ENCODE data around the gene ZFHX3.

Gene ZFHX3

DNA sequence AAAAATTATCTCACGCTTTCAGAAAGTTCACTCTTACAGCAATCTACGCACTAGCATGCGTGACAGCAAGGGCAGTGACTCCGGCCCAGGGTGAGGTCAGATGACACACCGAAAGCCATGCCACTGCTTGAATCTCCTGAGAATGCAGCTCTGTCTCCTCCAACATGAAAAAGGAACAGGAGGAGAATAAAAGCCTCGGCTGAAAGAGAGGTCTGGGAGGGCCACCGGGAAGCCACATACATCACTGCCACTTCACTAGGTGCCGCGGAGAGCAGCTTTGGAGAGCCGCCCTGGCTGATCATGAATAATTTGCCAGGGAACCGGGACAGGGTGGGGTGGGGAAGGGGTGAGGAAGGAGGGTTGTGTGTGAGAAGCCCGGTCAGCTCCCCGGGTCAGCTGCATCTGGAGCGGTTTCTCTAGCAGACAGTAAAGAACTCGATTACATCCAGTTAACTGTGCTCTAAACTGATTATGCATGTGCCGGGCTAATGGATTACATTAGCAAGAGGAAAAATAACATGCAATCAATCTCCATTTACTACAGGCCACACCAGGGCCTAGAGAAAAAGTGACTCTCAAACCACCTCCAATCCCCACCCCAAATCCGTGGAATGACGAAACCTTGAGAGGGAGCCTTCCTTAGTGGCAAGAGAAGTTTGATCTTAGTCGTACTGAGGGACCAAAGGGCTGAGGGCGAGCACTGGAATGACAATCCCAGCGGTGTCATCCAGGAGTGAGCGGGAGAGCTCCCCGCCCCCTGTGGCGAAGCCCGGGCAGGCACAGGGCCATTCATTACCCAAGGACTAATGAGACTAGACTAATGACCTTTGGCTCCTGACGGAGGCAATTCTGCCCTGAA is 100.3 kb downstream of the ZFHX3 start:
- peaks cover 0 to 97% (median 34%) of the 10 kb centered on the region in 4 donors for H3K4me1 ChIP-seq
- peak overlapping the region; percentile 3 to 13 for H3K4me3 ChIP-seq
- peak overlapping the region; percentile 84 to 87 for H3K27ac ChIP-seq
- intact Hi-C loops (cut with DNase I; ENCODE audit: low total_unique reads): loop anchor here (5.0 to 10.0 kb wide), 2 partner anchors 40 to 107 kb away; no protein-coding TSS in a partner anchor
- no peaks in the 10 kb centered on the region for H3K9me3 ChIP-seq
- H3K36me3 ChIP-seq: peaks cover 8 to 22% (median 15%) of the 10 kb centered on the region in 3 donors
- H3K27me3 ChIP-seq: no peaks in the 10 kb centered on the region
- TF ChIP-seq, protein P1, sequence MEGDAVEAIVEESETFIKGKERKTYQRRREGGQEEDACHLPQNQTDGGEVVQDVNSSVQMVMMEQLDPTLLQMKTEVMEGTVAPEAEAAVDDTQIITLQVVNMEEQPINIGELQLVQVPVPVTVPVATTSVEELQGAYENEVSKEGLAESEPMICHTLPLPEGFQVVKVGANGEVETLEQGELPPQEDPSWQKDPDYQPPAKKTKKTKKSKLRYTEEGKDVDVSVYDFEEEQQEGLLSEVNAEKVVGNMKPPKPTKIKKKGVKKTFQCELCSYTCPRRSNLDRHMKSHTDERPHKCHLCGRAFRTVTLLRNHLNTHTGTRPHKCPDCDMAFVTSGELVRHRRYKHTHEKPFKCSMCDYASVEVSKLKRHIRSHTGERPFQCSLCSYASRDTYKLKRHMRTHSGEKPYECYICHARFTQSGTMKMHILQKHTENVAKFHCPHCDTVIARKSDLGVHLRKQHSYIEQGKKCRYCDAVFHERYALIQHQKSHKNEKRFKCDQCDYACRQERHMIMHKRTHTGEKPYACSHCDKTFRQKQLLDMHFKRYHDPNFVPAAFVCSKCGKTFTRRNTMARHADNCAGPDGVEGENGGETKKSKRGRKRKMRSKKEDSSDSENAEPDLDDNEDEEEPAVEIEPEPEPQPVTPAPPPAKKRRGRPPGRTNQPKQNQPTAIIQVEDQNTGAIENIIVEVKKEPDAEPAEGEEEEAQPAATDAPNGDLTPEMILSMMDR (IDR thresholded peaks at IDR 0.05): no peak
- DNase-seq: peak in 1 of 2 donors; percentile 80

DNA sequence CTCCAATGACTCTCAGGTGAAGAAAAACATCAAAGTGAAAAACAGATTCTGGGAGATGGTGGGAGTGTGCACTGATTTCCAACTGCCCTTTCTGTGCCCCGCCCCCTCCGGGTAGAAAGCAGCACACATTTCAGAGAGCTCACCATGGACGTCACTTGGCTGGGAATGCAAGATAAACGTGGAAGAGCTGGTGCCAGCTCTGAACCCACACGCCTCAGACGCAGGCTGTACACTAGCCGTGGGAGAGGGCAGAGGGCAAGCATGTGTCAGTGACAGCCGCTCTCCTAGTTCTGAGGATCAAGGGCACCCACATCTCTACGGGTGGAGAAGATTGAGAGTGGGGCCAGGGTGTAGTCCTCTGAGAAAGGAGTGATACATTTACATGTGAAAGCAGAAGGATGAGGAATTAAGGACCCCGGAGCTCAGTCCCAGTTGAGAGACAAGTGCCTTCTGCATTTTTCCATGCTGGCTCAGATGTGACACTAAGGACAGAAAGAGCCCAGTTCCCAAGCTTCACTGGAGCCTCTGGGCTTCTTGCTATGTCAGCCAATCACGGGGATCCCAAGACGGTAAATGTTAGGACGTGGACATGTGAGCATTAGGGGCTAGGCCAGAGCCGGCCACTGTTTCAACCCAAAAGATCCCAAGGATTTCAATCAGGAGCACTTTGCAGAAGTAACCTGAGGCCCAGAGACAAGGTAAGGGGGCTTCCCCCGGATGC is 101.3 kb downstream of the ZFHX3 start:
- Histone ChIP-seq H3K4me3 (peak overlapping the region in 1 of 2 donors; percentile 3), H3K27me3 (no peaks in the 10 kb centered on the region), H3K4me1 (peaks cover 0 to 95% (median 29%) of the 10 kb centered on the region in 4 donors), H3K27ac (peak overlapping the region; percentile 84 to 87), H3K9me3 (no peaks in the 10 kb centered on the region), H3K36me3 (peaks cover 8 to 22% (median 15%) of the 10 kb centered on the region in 3 donors)
- DNase-seq: peak; percentile 73 to 94
- intact Hi-C loops (cut with DNase I; ENCODE audit: low total_unique reads): loop anchor here (5.0 to 10.0 kb wide), 2 partner anchors 41 to 108 kb away; no protein-coding TSS in a partner anchor
- TF ChIP-seq, protein P1 (IDR thresholded peaks at IDR 0.05): no peak

DNA sequence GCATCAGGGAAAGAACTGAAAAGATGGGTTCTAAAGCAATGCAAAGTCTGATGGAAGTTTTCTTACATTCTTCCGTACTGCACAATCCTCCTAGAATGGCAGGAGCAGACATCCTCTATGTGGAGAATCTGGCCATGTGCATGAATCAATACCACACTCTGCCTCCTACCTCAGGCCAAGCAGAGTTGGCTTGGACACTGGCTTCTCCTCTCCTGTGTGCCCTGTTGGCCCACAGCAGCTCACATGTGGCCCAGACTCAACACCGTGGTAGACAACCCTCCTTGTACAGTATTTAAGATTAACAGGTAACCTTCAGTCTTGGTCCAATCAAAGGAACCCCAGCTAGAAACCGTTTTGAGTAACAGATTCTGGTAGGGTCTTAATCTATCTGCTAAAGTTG is 101.9 kb downstream of the ZFHX3 start:
- peaks cover 8 to 22% (median 15%) of the 10 kb centered on the region in 3 donors for H3K36me3 ChIP-seq
- TF ChIP-seq, protein P1 (IDR thresholded peaks at IDR 0.05): no peak
- H3K27me3 ChIP-seq: no peaks in the 10 kb centered on the region
- no peak for DNase-seq
- peaks cover 0 to 95% (median 30%) of the 10 kb centered on the region in 4 donors for H3K4me1 ChIP-seq
- H3K9me3 ChIP-seq: no peaks in the 10 kb centered on the region
- intact Hi-C loops (cut with DNase I; ENCODE audit: low total_unique reads): loop anchor here (5.0 to 10.0 kb wide), 2 partner anchors 41 to 109 kb away; no protein-coding TSS in a partner anchor
- H3K27ac ChIP-seq: peak overlapping the region; percentile 84 to 87
- no peak overlapping the region for H3K4me3 ChIP-seq

DNA sequence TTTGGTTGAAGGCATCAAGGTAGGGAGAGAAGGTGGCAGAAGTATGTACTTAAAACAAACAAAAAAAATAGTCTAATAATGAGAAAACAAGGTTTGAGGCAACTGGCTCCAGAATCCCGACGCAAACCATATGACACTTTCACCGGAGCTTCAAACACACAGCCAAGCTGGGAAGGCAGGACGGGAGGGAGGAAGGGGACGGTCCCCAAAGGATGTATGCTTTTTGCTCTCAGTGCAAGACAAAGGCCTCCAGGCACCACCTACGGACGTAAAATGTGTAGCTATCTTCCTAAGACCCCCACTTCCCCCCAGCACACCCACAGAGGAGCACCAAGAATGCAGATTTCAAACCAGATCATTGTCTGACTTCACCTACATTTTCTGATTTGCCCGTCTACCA is 102.3 kb downstream of the ZFHX3 start:
- peak in 1 of 2 donors; percentile 61 for DNase-seq
- TF ChIP-seq, protein P1 (IDR thresholded peaks at IDR 0.05): no peak
- Histone ChIP-seq H3K4me3 (no peak overlapping the region), H3K36me3 (peaks cover 8 to 19% (median 15%) of the 10 kb centered on the region in 3 donors), H3K27me3 (no peaks in the 10 kb centered on the region), H3K4me1 (peaks cover 0 to 95% (median 32%) of the 10 kb centered on the region in 4 donors), H3K27ac (peak overlapping the region; percentile 84 to 87), H3K9me3 (no peaks in the 10 kb centered on the region)
- intact Hi-C loops (cut with DNase I; ENCODE audit: low total_unique reads): loop anchor here (5.0 to 10.0 kb wide), 2 partner anchors 42 to 109 kb away; no protein-coding TSS in a partner anchor

DNA sequence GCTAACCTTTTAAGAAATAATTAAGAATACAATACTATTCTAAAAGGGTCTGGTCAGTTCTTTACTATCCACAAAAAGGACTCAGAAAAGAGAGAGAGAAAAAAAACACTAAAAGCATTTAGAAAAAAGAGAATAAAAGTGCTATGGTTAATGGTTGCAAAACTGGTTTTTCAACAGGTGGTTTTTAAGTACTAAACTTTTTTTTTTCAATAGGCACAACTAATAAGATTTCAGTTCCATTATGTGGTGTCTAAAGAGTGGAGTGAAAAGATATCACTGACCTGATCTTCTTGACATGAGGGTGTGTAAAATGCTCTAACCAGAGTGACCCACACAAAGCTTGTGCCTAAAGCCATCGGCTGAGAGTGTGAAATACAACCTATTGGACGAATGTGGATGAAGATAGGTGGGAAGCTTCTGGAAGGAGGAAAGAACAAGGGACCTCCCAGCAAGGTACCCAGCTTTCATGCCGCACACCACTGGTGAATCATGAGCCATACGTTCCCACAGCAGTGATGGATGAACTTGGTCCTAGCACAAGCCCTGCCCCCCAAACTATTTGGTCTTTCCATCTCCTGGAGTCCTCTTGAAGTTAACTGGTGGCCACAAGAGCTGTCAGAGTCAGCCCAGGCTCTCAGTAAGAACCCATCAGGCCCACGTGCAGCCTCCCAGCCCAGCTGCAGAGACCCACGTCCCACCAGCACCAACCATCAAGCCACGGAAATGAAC is 103.0 kb downstream of the ZFHX3 start:
- intact Hi-C loops (cut with DNase I; ENCODE audit: low total_unique reads): loop anchor here (5.0 to 10.0 kb wide), 2 partner anchors 42 to 110 kb away; no protein-coding TSS in a partner anchor
- Histone ChIP-seq H3K36me3 (peaks cover 1 to 12% (median 8%) of the 10 kb centered on the region in 3 donors), H3K9me3 (no peaks in the 10 kb centered on the region), H3K4me1 (peaks cover 0 to 96% (median 38%) of the 10 kb centered on the region in 4 donors), H3K27me3 (no peaks in the 10 kb centered on the region), H3K27ac (peak overlapping the region; percentile 84 to 87), H3K4me3 (no peak overlapping the region)
- no peak for DNase-seq
- TF ChIP-seq, protein P1 (IDR thresholded peaks at IDR 0.05): no peak
